Measurements from ENCODE around the gene ARHGEF9.
"Not testable (repeated sequence)": the region's sequence is repeated elsewhere in the genome, so short reads cannot be mapped to it uniquely, and the experiment has no call there.

ARHGEF9 gene
- 5.9 to 23.9 (median 16.7) reads per million in 17 experiments for total RNA-seq

GRCh38 chrX:63784902-63785707 is at the start of gene ARHGEF9:
ARHGEF9 (minus strand) TSS chrX:63785214; CDS start chrX:63785145, 69 bp downstream.
- DNase-seq = no peak

- DNase-seq = not testable (repeated sequence)
Observed at GRCh38 chrX:63825446-63825845, 40.4 kb upstream of the ARHGEF9 start.

- DNase-seq = no peak
Observed at GRCh38 chrX:63818156-63818555, 33.1 kb upstream of the ARHGEF9 start.

GRCh38 chrX:63817696-63818095 is 32.7 kb upstream of the ARHGEF9 start:
- DNase-seq = no peak

- no peak for DNase-seq
Observed at GRCh38 chrX:63812823-63813222, 27.8 kb upstream of the ARHGEF9 start.

GRCh38 chrX:63810746-63811145 is 25.7 kb upstream of the ARHGEF9 start:
- DNase-seq = no peak

GRCh38 chrX:63809173-63809572 is 24.2 kb upstream of the ARHGEF9 start:
- no peak for DNase-seq

- DNase-seq = not testable (repeated sequence)
Observed at GRCh38 chrX:63795406-63795805, 10.4 kb upstream of the ARHGEF9 start.

GRCh38 chrX:63785708-63786040 is 660 bp upstream of the ARHGEF9 start:
- no peak for DNase-seq

GRCh38 chrX:63784346-63784901 is 590 bp downstream of the ARHGEF9 start:
- no peak for DNase-seq

- DNase-seq = no peak
Observed at GRCh38 chrX:63782515-63782914, 2.5 kb downstream of the ARHGEF9 start.

GRCh38 chrX:63768760-63769159 is 16.3 kb downstream of the ARHGEF9 start:
- DNase-seq = no peak

GRCh38 chrX:63765712-63766111 is 19.3 kb downstream of the ARHGEF9 start:
- peak in 3 of 4 experiments; percentile 8 to 53 (median 43) for DNase-seq

- peak; percentile 5 to 32 (median 15) for DNase-seq
Observed at GRCh38 chrX:63764946-63765345, 20.1 kb downstream of the ARHGEF9 start.

- no peak for DNase-seq
Observed at GRCh38 chrX:63761639-63762038, 23.4 kb downstream of the ARHGEF9 start.

GRCh38 chrX:63758011-63758410 is 27.0 kb downstream of the ARHGEF9 start:
- DNase-seq = peak; percentile 14 to 61 (median 58)

- no peak for DNase-seq
Observed at GRCh38 chrX:63755892-63756291, 29.1 kb downstream of the ARHGEF9 start.

- DNase-seq = peak; percentile 88 to 93 (median 92)
Observed at GRCh38 chrX:63754860-63755579, 30.0 kb downstream of the ARHGEF9 start.

GRCh38 chrX:63754136-63754859 is 30.7 kb downstream of the ARHGEF9 start:
- peak in 3 of 4 experiments; percentile 22 to 49 (median 39) for DNase-seq

GRCh38 chrX:63751481-63751880 is 33.5 kb downstream of the ARHGEF9 start:
- DNase-seq = no peak

- DNase-seq = no peak
Observed at GRCh38 chrX:63750811-63751210, 34.2 kb downstream of the ARHGEF9 start.

GRCh38 chrX:63747331-63747730 is 37.7 kb downstream of the ARHGEF9 start:
- DNase-seq = peak in 1 of 4 experiments; percentile 1

- DNase-seq = peak in 1 of 4 experiments; percentile 6
Observed at GRCh38 chrX:63746715-63747114, 38.3 kb downstream of the ARHGEF9 start.
